ENCODE measurements around the gene MAD1L1. TPM values are rescaled to one million over a fixed set of nuclear protein-coding genes. Genes with fewer than 3 reads are reported as not detected.

MAD1L1 gene
- total and polyA plus RNA-seq, 2 of the 4 experiments (the other 2 are of a cell fraction), result 29.0 to 40.9 TPM

DNA sequence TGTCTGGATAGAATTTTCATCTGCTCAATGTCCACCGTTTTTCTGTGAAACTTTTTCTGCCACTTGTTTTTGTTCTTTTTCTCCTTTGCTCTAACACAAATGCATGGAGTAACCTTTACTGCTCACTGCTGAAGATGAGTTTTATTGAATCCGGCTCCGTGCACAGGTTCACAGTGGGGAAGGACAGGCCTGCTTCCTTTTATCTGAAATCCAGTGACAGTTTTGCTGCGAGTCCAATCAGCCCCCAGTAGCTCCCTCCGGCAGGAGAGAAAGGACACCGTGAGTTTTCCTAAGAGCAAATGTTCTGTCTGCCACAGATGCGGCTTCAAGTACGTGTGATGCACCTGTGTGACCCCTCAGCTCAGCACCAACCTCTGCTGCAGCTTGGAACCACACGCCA lies 246.8 kb downstream of the MAD1L1 start:
- DNase-seq, result no peak
- no peak overlapping the region for H3K27ac ChIP-seq (ENCODE audit: insufficient read depth, low read length)
- ATAC-seq (ENCODE audit: low read depth), result no peak
- no peak overlapping the region for H3K56ac ChIP-seq (ENCODE audit: extremely low read depth, insufficient read depth, low read length)
- H3K36me3 ChIP-seq (ENCODE audit: control insufficient read depth, insufficient read depth, low read length), result no peaks in the 10 kb centered on the region; the same call in 1 of the 2 replicates
- no peaks in the 10 kb centered on the region for H3K27me3 ChIP-seq (ENCODE audit: control insufficient read depth, insufficient read depth, low read length)
- H2AK9ac ChIP-seq (replicated peaks; ENCODE audit: low read depth, low read length, poor library complexity), result no peak overlapping the region
- no peak overlapping the region for H2BK20ac ChIP-seq (ENCODE audit: low read depth, low read length)
- 0 out of 4 replicates have a peak, but pooled peaks cover 0 to 4% of the 10 kb centered on the region in 2 experiments for H3K79me1 ChIP-seq (ENCODE audit: low read depth in 1 of 2, low read length in 2 of 2)
- H2BK120ac ChIP-seq (ENCODE audit: low read depth, low read length), result no peak overlapping the region
- H3K14ac ChIP-seq (replicated peaks; ENCODE audit: low read depth, low read length), result no peak overlapping the region
- H4K20me1 ChIP-seq (ENCODE audit: insufficient read depth, low read length), result no peaks in the 10 kb centered on the region
- no peaks in the 10 kb centered on the region; the same call in 1 of the 2 replicates for H3K9me1 ChIP-seq (ENCODE audit: insufficient read depth, low read length)
- dilution Hi-C loops (cut with HindIII; ENCODE audit: low sequenced_read_pairs, unreplicated experiment), result no loop called here
- BruUV-seq (replicated peaks), result no TSS peak
- 95% methylated on average over 8 of the region's 9 CpGs; no CpG with 5 or more reads in 1 of the 2 experiments for WGBS, 2 experiments (ENCODE audit: extremely low coverage in 2 of 2, insufficient read length in 1 of 2)
- no peak overlapping the region for H2AFZ ChIP-seq (replicated peaks; ENCODE audit: low read length, poor library complexity)
- H4K5ac ChIP-seq (ENCODE audit: low read depth, low read length), result no peak overlapping the region
- H3K9ac ChIP-seq (ENCODE audit: low read depth, low read length), result no peak overlapping the region
- no peak overlapping the region for H3K4ac ChIP-seq (ENCODE audit: low read depth, low read length)
- H2AK5ac ChIP-seq (ENCODE audit: low read depth, low read length), result no peak overlapping the region
- intact Hi-C loops (cut with micrococcal nuclease), result no loop called here
- CTCF ChIA-PET, result no interaction called here
- no peaks in the 10 kb centered on the region for H3K4me1 ChIP-seq (ENCODE audit: control insufficient read depth, insufficient read depth, low read length)
- in situ Hi-C loops (cut with MboI; ENCODE audit: low sequenced_read_pairs), result no loop called here
- no peak overlapping the region for H4K8ac ChIP-seq (ENCODE audit: low read depth in 2 of 2, low read length in 2 of 2)
- TF ChIP-seq, protein P1, sequence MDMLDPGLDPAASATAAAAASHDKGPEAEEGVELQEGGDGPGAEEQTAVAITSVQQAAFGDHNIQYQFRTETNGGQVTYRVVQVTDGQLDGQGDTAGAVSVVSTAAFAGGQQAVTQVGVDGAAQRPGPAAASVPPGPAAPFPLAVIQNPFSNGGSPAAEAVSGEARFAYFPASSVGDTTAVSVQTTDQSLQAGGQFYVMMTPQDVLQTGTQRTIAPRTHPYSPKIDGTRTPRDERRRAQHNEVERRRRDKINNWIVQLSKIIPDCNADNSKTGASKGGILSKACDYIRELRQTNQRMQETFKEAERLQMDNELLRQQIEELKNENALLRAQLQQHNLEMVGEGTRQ (IDR thresholded peaks at IDR 0.05; ENCODE audit: low read depth, low read length), result no peak
- no peak for TF ChIP-seq NFE2L2 (IDR thresholded peaks at IDR 0.05; ENCODE audit: low read depth, low read length)
- TF ChIP-seq, protein P2, sequence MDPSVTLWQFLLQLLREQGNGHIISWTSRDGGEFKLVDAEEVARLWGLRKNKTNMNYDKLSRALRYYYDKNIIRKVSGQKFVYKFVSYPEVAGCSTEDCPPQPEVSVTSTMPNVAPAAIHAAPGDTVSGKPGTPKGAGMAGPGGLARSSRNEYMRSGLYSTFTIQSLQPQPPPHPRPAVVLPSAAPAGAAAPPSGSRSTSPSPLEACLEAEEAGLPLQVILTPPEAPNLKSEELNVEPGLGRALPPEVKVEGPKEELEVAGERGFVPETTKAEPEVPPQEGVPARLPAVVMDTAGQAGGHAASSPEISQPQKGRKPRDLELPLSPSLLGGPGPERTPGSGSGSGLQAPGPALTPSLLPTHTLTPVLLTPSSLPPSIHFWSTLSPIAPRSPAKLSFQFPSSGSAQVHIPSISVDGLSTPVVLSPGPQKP (IDR thresholded peaks at IDR 0.05; ENCODE audit: borderline replicate concordance, low read depth, low read length), result no peak
- no peak for TF ChIP-seq MXI1 (IDR thresholded peaks at IDR 0.05; ENCODE audit: borderline replicate concordance, low read depth, low read length)
- no peak for TF ChIP-seq POLR2A (IDR thresholded peaks at IDR 0.05; ENCODE audit: low read depth, low read length)
- TF ChIP-seq SMC3 (IDR thresholded peaks at IDR 0.05; ENCODE audit: low read depth, low read length), result no peak
- TF ChIP-seq, protein P3, sequence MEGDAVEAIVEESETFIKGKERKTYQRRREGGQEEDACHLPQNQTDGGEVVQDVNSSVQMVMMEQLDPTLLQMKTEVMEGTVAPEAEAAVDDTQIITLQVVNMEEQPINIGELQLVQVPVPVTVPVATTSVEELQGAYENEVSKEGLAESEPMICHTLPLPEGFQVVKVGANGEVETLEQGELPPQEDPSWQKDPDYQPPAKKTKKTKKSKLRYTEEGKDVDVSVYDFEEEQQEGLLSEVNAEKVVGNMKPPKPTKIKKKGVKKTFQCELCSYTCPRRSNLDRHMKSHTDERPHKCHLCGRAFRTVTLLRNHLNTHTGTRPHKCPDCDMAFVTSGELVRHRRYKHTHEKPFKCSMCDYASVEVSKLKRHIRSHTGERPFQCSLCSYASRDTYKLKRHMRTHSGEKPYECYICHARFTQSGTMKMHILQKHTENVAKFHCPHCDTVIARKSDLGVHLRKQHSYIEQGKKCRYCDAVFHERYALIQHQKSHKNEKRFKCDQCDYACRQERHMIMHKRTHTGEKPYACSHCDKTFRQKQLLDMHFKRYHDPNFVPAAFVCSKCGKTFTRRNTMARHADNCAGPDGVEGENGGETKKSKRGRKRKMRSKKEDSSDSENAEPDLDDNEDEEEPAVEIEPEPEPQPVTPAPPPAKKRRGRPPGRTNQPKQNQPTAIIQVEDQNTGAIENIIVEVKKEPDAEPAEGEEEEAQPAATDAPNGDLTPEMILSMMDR (conservative IDR thresholded peaks at IDR 0.05; ENCODE audit: low read depth, low read length), result no peak
- no peak for TF ChIP-seq MAZ (IDR thresholded peaks at IDR 0.05; ENCODE audit: borderline replicate concordance, low read depth, low read length)
- TF ChIP-seq FOS (IDR thresholded peaks at IDR 0.05; ENCODE audit: low read depth, low read length), result no peak
- TF ChIP-seq BHLHE40 (IDR thresholded peaks at IDR 0.05; ENCODE audit: low read depth, low read length), result no peak
- no peak for TF ChIP-seq MAFK (IDR thresholded peaks at IDR 0.05; ENCODE audit: low read depth, low read length)
- TF ChIP-seq CEBPB (IDR thresholded peaks at IDR 0.05; ENCODE audit: low read depth, low read length), result no peak
- H3K4me2 ChIP-seq (ENCODE audit: low read depth, low read length), result no peak overlapping the region
- no peak overlapping the region for H3K23ac ChIP-seq (ENCODE audit: low read depth, low read length)
- H4K91ac ChIP-seq (ENCODE audit: insufficient read depth, low read depth, low read length), result no peak overlapping the region
- H2BK15ac ChIP-seq (ENCODE audit: low read depth, low read length), result no peak overlapping the region
- no peak overlapping the region for H3K18ac ChIP-seq (ENCODE audit: low read depth, low read length)
- POLR2A ChIA-PET (ENCODE audit: unreplicated experiment), result no interaction called here
- H2BK5ac ChIP-seq (ENCODE audit: low read depth, low read length, poor library complexity, severe bottlenecking), result no peak overlapping the region
- H3K9me3 ChIP-seq (ENCODE audit: control insufficient read depth, insufficient read depth, low read length), result no peaks in the 10 kb centered on the region
- no peak overlapping the region for H3K4me3 ChIP-seq (ENCODE audit: insufficient read depth, low read depth, low read length)
